Fibroblast of lung (primary cell): ENCODE data around the gene RAB43. TPM values are rescaled to one million over a fixed set of nuclear protein-coding genes. Genes with fewer than 3 reads are reported as not detected.
"Not testable (repeated sequence)": the region's sequence is repeated elsewhere in the genome, so short reads cannot be mapped to it uniquely, and the experiment has no call there.

Source experiments
- DNase-seq, 2 donors: peaks; one replicate each; pipeline versions ENCODE4 v3.0.0 to v3.0.0-alpha.2; 2010; ENCODE audit warnings: low read depth in 2 of 2
- H2AFZ ChIP-seq: 2 replicates; pipeline ENCODE4 v1.5.1; 2012; ENCODE audit warnings: low read length, control low read depth, inconsistent platforms
- H3K27ac ChIP-seq: 2 replicates; pipeline ENCODE4 v1.5.1; 2011; ENCODE audit warnings: low read length, control low read depth; ENCODE audit not compliant: insufficient read depth
- H3K27me3 ChIP-seq: 2 replicates; pipeline ENCODE4 v1.5.1; 2011; ENCODE audit warnings: mild to moderate bottlenecking, low read length; ENCODE audit not compliant: control insufficient read depth, insufficient read depth
- H3K36me3 ChIP-seq: 2 replicates; pipeline ENCODE4 v1.5.1; 2011; ENCODE audit warnings: low read length; ENCODE audit not compliant: control insufficient read depth, insufficient read depth
- H3K4me1 ChIP-seq: 2 replicates; pipeline ENCODE4 v1.5.1; 2011; ENCODE audit warnings: low read length; ENCODE audit not compliant: control insufficient read depth, insufficient read depth; ENCODE audit errors: extremely low read depth
- H3K4me2 ChIP-seq: 2 replicates; pipeline ENCODE4 v1.5.1; 2011; ENCODE audit warnings: low read length, control low read depth; ENCODE audit not compliant: insufficient read depth; ENCODE audit errors: extremely low read depth
- H3K4me3 ChIP-seq, 4 experiments: fragments of 200-600 bp in 1 of 4; sonication (generic) in 1 of 4; replicated peaks in 1 of 4; 2 replicates each; pipeline ENCODE4 v1.5.1; 2011 to 2016; ENCODE audit warnings: low read length in 4 of 4, low read depth in 3 of 4, mild to moderate bottlenecking in 3 of 4, control low read depth in 2 of 4, inconsistent platforms in 1 of 4, mixed read lengths in 1 of 4; ENCODE audit not compliant: insufficient read depth in 1 of 4; ENCODE audit errors: control extremely low read depth in 1 of 4
- H3K79me2 ChIP-seq: 2 replicates; pipeline ENCODE4 v1.5.1; 2012; ENCODE audit warnings: mild to moderate bottlenecking, low read length, inconsistent platforms; ENCODE audit not compliant: control insufficient read depth, insufficient read depth
- H3K9ac ChIP-seq: 2 replicates; pipeline ENCODE4 v1.5.1; 2011; ENCODE audit warnings: mild to moderate bottlenecking, low read length, control low read depth; ENCODE audit not compliant: insufficient read depth
- H3K9me3 ChIP-seq: 2 replicates; pipeline ENCODE4 v1.5.1; 2012; ENCODE audit warnings: low read depth, low read length; ENCODE audit not compliant: control insufficient read depth, insufficient read depth
- H4K20me1 ChIP-seq: 2 replicates; pipeline ENCODE4 v1.5.1; 2011; ENCODE audit warnings: low read length; ENCODE audit not compliant: control insufficient read depth, insufficient read depth; ENCODE audit errors: extremely low read depth
- EZH2 ChIP-seq: IDR thresholded peaks from 2 replicates; pipeline ENCODE4 v1.5.1; 2012; ENCODE audit warnings: low read length, control low read depth, mild to moderate bottlenecking; ENCODE audit errors: missing control alignments
- polyA plus RNA-seq, 2 donors: library from polyadenylated mRNA; depleted of rRNA in 1 of 2; stranded (reverse) in 1 of 2; unstranded in 1 of 2; fragments of >200 nt; gene quantifications; 2 replicates each; pipeline ENCODE4 v1.2.1, GENCODE V29; 2011 to 2012; ENCODE audit warnings: missing spikeins in 1 of 2
- total RNA-seq: library from RNA; depleted of rRNA; stranded (reverse); fragments of >200 nt; gene quantifications from 2 replicates; pipeline ENCODE4 v1.2.1, GENCODE V29; 2014
- TF ChIP-seq, protein P1 (sequence below), 2 donors: IDR thresholded peaks in 1 of 2; conservative IDR thresholded peaks in 1 of 2; 1 replicate in 1 of 2; 2 replicates in 1 of 2; pipeline ENCODE4 v1.5.1; 2011 to 2012; ENCODE audit warnings: low read length in 2 of 2, control low read depth in 1 of 2, inconsistent platforms in 1 of 2, low read depth in 1 of 2, mild to moderate bottlenecking in 1 of 2

The RAB43 gene
- total and polyA plus RNA-seq, 2 donors (not counting 1 experiment from before 2014, with no cell fraction given): 5.7 to 21.5 TPM

DNA sequence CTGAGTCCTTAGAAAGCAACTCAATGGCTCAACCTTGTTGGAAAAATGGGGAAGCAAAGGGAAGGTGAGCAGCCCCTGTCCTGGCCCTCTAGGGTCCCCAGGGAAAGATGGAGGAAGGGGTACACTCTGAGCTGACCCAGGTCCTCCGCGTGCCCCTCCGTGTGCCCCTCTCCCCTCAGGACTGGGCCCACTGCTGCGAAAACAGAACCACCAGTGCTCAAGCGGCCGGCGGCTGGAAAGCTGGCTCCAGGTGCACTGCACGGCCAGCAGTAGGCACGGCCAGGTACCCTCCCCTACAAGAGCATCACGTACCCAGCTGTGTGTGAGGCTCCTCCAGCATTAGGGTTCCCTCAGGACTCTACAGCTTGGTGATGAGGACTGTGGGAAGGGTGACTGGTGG, 26.3 kb downstream of the RAB43 start:
- Histone ChIP-seq H3K36me3 (peaks cover 3% of the 10 kb centered on the region), H3K4me3 (no peak overlapping the region), H3K27ac (no peak overlapping the region), H4K20me1 (no peaks in the 10 kb centered on the region), H3K9me3 (no peaks in the 10 kb centered on the region), H3K9ac (no peak overlapping the region), H2AFZ (no peak overlapping the region), H3K79me2 (no peaks in the 10 kb centered on the region), H3K27me3 (no peaks in the 10 kb centered on the region), H3K4me2 (no peak overlapping the region), H3K4me1 (no peaks in the 10 kb centered on the region)
- no peak for TF ChIP-seq EZH2
- TF ChIP-seq, protein P1, sequence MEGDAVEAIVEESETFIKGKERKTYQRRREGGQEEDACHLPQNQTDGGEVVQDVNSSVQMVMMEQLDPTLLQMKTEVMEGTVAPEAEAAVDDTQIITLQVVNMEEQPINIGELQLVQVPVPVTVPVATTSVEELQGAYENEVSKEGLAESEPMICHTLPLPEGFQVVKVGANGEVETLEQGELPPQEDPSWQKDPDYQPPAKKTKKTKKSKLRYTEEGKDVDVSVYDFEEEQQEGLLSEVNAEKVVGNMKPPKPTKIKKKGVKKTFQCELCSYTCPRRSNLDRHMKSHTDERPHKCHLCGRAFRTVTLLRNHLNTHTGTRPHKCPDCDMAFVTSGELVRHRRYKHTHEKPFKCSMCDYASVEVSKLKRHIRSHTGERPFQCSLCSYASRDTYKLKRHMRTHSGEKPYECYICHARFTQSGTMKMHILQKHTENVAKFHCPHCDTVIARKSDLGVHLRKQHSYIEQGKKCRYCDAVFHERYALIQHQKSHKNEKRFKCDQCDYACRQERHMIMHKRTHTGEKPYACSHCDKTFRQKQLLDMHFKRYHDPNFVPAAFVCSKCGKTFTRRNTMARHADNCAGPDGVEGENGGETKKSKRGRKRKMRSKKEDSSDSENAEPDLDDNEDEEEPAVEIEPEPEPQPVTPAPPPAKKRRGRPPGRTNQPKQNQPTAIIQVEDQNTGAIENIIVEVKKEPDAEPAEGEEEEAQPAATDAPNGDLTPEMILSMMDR (conservative IDR thresholded peaks at IDR 0.05 in 1 of 2, IDR thresholded peaks at IDR 0.05 in 1 of 2; ENCODE audit: low read depth in 1 of 2, low read length in 2 of 2): no peak
- DNase-seq: no peak

DNA sequence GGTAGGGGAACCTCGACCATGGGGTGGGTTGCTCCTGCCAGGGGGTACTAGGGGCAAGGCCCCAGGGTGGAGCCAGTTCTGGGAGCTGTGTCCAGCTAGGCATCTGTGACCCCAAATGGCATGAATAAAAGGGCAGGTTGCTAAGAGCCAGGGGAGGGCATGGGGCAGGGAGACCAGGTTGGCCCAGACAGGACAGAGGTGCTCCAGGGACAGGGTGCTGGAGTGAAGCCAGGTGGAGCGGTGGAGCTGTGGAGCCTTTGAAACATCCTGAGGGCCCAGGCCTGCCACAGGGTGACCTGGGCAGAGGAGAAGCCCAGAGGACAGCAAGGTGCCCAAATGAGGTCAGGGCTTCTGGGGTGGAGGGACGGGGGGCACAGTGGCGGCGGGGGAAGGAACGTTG, 33.3 kb downstream of the RAB43 start:
- H3K27me3 ChIP-seq, H4K20me1 ChIP-seq, H3K9me3 ChIP-seq, H3K27ac ChIP-seq, H3K4me3 ChIP-seq, DNase-seq, H3K79me2 ChIP-seq, H3K36me3 ChIP-seq, H2AFZ ChIP-seq, H3K4me1 ChIP-seq, H3K4me2 ChIP-seq, H3K9ac ChIP-seq: not testable (repeated sequence)

DNA sequence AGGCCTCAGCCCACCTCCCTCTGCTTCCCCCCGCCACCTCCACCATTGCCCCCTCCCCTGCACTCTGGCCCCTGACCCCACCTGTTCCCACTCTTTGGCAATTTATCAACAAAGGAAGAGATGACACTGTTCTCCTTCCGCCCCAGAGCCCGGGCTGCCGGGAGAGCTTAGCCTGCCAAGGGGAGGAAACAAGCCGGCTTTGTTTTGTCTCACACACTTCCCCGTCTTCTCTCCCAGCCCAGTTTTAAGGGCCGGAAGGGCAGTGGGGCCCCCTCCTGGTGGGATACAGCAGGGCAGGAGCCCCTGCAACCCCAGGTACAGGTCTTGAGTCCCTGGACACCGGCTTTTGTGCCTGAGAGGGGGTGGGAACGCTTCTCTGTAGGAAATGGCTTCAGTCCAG, 33.7 kb downstream of the RAB43 start:
- not testable (repeated sequence) for H3K27me3 ChIP-seq, H3K9ac ChIP-seq, H3K4me2 ChIP-seq, H3K27ac ChIP-seq, H3K4me3 ChIP-seq, H2AFZ ChIP-seq, H3K4me1 ChIP-seq, H3K79me2 ChIP-seq, H3K36me3 ChIP-seq, H3K9me3 ChIP-seq, H4K20me1 ChIP-seq
- peak; percentile 49 to 70 for DNase-seq

DNA sequence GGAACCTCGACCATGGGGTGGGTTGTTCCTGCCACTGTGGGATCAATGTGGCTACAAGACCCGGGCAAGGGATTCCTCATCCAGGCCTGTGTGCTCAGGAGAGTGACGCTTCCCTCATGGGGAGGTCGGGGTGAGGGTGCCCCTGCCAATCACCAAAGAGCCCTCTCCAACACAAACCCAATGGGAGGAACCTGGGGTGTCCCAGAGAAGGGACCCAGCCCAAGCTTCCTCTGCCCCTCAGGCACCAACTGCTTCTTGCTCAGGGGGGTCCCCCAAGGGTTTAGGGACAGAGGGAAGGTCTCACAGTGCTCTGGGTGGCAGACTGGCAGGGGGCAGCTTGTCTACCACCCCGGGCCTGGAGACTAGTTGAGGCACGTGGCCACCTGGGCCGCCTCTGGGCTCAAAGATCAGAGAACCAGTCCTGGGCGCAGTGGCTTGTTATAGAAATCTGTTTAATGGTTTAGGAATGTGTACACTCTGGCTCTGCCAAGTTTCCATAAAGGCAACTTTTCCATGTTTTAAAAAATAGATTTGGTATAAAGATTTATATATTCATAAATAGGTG, 34.4 kb downstream of the RAB43 start:
- Histone ChIP-seq H3K9me3 (no peaks in the 10 kb centered on the region), H2AFZ (no peak overlapping the region), H3K4me1 (peaks cover 3% of the 10 kb centered on the region), H3K4me3 (no peak overlapping the region), H3K27me3 (no peaks in the 10 kb centered on the region), H3K79me2 (no peaks in the 10 kb centered on the region), H4K20me1 (no peaks in the 10 kb centered on the region), H3K4me2 (no peak overlapping the region), H3K9ac (no peak overlapping the region), H3K27ac (peak overlapping the region; percentile 32), H3K36me3 (no peaks in the 10 kb centered on the region)
- DNase-seq: peak; percentile 30 to 48
- TF ChIP-seq EZH2: no peak
- TF ChIP-seq, protein P1 (conservative IDR thresholded peaks at IDR 0.05 in 1 of 2, IDR thresholded peaks at IDR 0.05 in 1 of 2; ENCODE audit: low read depth in 1 of 2, low read length in 2 of 2): no peak
